Nephron progenitor cell (in vitro differentiated cells): ENCODE results near the gene APOB.
"Not testable (repeated sequence)": the region's sequence is repeated elsewhere in the genome, so short reads cannot be mapped to it uniquely, and the experiment has no call there.

Source experiments
- DNase-seq: peaks from one replicate; pipeline ENCODE4 v3.0.0; 2021
- H3K27ac Mint-ChIP-seq: 2 replicates; pipeline ENCODE4 v1.8.0; 2021; ENCODE audit warnings: mild to moderate bottlenecking, moderate library complexity, mixed read lengths
- H3K27me3 Mint-ChIP-seq: 2 replicates; pipeline ENCODE4 v1.8.0; 2021; ENCODE audit warnings: mild to moderate bottlenecking, low read depth, mixed read lengths; ENCODE audit not compliant: poor library complexity
- H3K36me3 Mint-ChIP-seq: 2 replicates; pipeline ENCODE4 v1.8.0; 2021; ENCODE audit warnings: low read depth, mixed read lengths
- H3K4me1 Mint-ChIP-seq: 2 replicates; pipeline ENCODE4 v1.8.0; 2021; ENCODE audit warnings: mixed read lengths
- H3K4me3 Mint-ChIP-seq: 2 replicates; pipeline ENCODE4 v1.8.0; 2021; ENCODE audit warnings: mild to moderate bottlenecking, moderate library complexity, mixed read lengths
- H3K9me3 Mint-ChIP-seq: 2 replicates; pipeline ENCODE4 v1.8.0; 2021; ENCODE audit warnings: mild to moderate bottlenecking, moderate library complexity, mixed read lengths
- TF ChIP-seq, protein P1 (sequence below): fragments of 200-600 bp; sonication (generic); IDR thresholded peaks from 2 replicates; pipeline ENCODE4 v1.5.0; 2021; ENCODE audit warnings: antibody characterized with exemption

APOB gene

DNA sequence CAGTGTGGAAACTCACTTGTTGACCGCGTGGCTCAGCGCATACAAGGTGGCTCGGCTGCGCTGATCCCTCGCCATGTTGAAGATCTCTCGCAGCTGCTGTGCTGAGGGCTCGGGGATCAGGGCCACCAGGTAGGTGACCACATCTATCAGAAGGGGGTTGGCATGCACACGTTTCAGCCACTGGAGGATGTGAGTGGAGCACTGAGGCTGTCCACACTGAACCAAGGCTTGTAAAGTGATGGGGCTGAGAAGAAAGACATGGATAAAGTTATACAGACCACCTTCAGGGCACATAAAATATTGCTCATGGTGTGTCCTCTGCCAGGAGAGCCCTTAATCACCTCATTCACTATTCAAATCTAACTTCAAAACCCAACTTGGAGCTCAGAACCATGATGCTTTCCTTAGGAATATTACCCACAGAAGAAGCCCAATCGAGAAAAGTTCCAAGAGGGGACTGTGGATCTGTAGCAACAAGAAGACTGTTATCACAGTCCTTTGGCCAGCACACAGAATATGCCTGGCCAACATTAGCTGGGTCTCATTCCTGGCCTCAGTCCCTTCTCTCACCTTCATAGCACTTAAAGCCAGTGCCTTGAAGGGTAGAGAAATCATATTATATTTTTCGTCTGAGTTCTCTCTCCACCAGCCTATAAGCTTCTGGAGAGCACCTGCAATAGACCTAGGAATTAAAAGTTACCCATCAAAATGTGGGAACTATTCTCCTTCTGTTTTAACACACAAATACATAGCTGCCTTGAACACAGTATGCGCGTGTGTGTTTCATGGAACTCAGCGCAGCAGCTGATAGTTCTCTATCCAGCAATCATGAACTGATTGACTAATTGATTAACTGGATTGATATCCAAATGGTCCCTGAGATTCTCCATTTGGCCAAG lies 11.3 kb downstream of the APOB start:
- Mint-ChIP-seq H3K36me3 (no peaks in the 10 kb centered on the region), H3K9me3 (no peaks in the 10 kb centered on the region), H3K27ac (no peak overlapping the region), H3K4me3 (no peak overlapping the region), H3K27me3 (peaks cover 55% of the 10 kb centered on the region), H3K4me1 (no peaks in the 10 kb centered on the region)
- DNase-seq, result no peak
- TF ChIP-seq, protein P1, sequence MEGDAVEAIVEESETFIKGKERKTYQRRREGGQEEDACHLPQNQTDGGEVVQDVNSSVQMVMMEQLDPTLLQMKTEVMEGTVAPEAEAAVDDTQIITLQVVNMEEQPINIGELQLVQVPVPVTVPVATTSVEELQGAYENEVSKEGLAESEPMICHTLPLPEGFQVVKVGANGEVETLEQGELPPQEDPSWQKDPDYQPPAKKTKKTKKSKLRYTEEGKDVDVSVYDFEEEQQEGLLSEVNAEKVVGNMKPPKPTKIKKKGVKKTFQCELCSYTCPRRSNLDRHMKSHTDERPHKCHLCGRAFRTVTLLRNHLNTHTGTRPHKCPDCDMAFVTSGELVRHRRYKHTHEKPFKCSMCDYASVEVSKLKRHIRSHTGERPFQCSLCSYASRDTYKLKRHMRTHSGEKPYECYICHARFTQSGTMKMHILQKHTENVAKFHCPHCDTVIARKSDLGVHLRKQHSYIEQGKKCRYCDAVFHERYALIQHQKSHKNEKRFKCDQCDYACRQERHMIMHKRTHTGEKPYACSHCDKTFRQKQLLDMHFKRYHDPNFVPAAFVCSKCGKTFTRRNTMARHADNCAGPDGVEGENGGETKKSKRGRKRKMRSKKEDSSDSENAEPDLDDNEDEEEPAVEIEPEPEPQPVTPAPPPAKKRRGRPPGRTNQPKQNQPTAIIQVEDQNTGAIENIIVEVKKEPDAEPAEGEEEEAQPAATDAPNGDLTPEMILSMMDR, result no peak

DNA sequence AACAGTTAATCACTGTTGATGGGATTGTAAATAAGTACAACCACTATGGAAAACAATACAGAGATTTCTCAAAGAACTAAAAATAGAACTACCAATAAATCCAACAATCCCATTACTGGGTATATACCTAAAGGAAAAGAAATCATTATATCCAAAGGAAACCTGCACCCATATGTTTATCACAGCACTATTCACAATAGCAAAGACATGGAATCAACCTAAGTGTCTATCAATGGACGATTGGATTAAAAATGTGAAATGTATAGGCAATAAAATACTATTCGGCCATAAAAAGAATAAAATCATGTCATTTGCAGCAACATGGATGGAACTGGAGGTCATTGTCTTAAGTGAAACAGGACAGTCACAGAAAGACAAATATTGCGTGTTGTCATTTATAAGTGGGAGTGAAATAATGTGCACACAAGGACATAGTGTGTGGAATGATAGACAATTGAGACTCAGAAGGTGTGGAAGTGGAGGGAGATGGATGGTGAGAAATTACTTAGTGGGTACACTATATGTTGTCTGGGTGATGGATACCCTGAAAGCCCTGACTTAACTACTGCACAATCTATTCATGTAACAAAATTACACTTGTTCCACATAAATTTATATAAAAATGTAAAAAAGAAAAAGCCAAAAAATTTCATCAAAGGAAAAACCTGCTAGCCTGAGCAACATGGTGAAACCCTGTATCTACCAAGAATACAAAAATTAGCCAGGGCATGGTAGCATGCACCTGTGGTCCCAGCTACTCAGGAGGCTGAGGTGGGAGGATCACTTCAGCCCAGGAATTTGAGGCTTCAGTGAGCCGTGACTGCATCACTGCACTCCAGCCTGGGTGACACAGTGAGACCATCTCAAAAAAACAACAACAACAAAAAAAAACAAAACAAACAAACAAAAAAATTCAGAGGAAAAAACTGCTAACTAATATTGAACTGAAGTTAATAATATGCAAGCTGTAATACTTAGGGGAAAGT lies 12.6 kb downstream of the APOB start:
- H3K36me3 Mint-ChIP-seq, result no peaks in the 10 kb centered on the region
- no peak overlapping the region for H3K4me3 Mint-ChIP-seq
- no peaks in the 10 kb centered on the region for H3K4me1 Mint-ChIP-seq
- no peaks in the 10 kb centered on the region for H3K9me3 Mint-ChIP-seq
- TF ChIP-seq, protein P1, result no peak
- DNase-seq, result no peak
- H3K27ac Mint-ChIP-seq, result no peak overlapping the region
- H3K27me3 Mint-ChIP-seq, result peaks cover 49% of the 10 kb centered on the region

DNA sequence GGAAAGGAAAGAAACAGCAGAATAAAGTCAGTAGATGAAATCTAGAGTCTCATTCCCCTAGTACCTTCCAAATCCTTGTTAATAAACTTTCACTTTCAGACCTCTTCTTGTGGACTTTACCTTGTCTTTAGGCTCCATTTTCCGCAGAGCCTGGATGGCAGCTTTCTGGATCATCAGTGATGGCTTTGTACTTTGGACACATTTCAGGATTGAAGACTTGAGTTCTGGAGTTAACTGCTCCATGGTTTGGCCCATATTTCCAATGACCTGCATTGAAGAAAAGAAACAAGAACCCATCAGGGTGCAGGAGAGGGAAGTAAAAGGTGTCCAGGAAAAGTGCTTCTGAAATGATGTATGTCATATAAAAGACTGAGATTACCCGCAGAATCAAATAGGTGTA lies 14.4 kb downstream of the APOB start:
- Mint-ChIP-seq H3K4me3 (no peak overlapping the region), H3K9me3 (no peaks in the 10 kb centered on the region), H3K27ac (no peak overlapping the region), H3K36me3 (no peaks in the 10 kb centered on the region), H3K27me3 (peaks cover 40% of the 10 kb centered on the region), H3K4me1 (no peaks in the 10 kb centered on the region)
- TF ChIP-seq, protein P1, result no peak
- DNase-seq, result no peak

DNA sequence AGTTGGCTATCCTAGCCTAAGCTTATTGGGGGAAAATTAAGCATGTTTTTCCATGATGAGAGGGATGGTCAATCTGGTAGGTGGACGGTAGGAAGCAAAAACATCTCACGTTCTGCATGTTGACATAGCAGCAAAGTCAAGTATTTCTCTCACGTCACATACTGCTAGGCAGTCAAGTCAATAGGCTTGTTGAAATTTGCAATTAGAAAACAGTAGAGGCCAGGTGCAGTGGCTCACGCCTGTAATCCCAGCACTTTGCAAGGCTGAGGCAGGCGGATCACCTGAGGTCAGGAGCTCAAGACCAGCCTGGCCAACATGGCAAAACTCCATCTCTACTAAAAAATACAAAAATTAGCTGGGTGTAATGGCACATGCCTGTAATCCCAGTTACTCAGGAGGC lies 14.9 kb downstream of the APOB start:
- H3K4me1 Mint-ChIP-seq, H3K4me3 Mint-ChIP-seq, H3K9me3 Mint-ChIP-seq, H3K27ac Mint-ChIP-seq, H3K36me3 Mint-ChIP-seq, DNase-seq: not testable (repeated sequence)
- H3K27me3 Mint-ChIP-seq, result peaks cover 37% of the 10 kb centered on the region

DNA sequence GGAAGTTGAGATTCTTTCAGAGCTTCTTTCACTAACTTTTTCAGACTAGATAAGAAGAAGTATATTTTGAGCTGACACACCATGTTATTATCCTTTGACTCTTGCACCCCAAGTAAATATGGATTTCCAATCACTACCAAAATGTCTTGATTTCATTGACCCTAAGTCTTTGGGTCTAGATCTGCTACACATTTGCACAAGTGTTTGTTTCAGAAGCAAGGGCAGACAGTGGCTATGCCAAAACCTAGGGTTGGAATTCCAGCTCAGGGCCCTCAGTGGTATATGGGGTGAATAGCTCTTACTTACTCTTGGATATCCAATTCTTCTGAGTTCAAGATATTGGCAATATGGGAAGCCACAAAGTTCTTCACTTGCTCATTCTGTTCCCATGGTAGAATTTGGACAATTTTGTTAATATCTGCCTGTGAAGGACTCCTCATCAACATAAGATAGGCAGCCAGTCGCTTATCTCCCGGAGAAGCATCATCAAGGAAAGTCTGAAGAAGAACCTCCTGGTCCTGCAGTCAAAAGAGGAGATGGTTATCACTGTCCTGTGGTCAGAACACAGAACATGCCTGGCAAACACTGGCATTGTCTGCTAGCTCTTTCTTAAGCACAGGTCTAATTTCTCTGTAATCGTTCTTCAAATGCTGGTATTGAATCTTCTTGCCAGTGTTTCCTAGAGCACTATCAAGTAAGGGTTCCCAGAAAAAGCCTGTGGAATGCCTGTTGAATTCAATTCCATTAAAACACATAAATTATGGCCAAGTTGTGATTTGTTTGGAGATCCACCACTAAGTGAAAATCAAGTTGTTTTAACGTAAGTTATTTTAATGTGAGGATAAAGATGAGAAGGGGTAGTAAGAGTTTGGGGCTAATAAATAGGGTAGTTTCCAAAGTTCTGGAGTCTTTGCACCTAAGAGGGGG lies 15.6 kb downstream of the APOB start:
- H3K4me3 Mint-ChIP-seq, result no peak overlapping the region
- TF ChIP-seq, protein P1, result no peak
- no peak for DNase-seq
- H3K27me3 Mint-ChIP-seq, result peaks cover 33% of the 10 kb centered on the region
- no peaks in the 10 kb centered on the region for H3K36me3 Mint-ChIP-seq
- no peak overlapping the region for H3K27ac Mint-ChIP-seq
- no peaks in the 10 kb centered on the region for H3K9me3 Mint-ChIP-seq
- H3K4me1 Mint-ChIP-seq, result no peaks in the 10 kb centered on the region
